GM21390 (cell line): Measurements from ENCODE around the gene RDM1.
"Not testable (repeated sequence)": the region's sequence is repeated elsewhere in the genome, so short reads cannot be mapped to it uniquely, and the experiment has no call there.

Experiments
- ATAC-seq: cut with Tn5 transposase; IDR thresholded peaks from one replicate; pipeline ENCODE4 v1.9.1; 2021; ENCODE audit not compliant: unreplicated experiment

Gene RDM1

GRCh38 chr17:35930211-35931065 is at the start of gene RDM1:
Gene RDM1, minus strand, starts transcription at chr17:35930773. Its CDS starts 46 bp downstream, at chr17:35930727.
- peak; percentile 72 for ATAC-seq

- ATAC-seq = no peak
These were observed 47.8 kb upstream of the RDM1 start for GRCh38 chr17:35978346-35978745.

- no peak for ATAC-seq
These were observed 46.9 kb upstream of the RDM1 start for GRCh38 chr17:35977509-35977908.

GRCh38 chr17:35973333-35974260 is 43.0 kb upstream of the RDM1 start:
- ATAC-seq = no peak

- ATAC-seq = no peak
These were observed 42.4 kb upstream of the RDM1 start for GRCh38 chr17:35972945-35973332.

GRCh38 chr17:35972535-35972934 is 42.0 kb upstream of the RDM1 start:
- no peak for ATAC-seq

- ATAC-seq = no peak
These were observed 41.5 kb upstream of the RDM1 start for GRCh38 chr17:35972066-35972465.

- no peak for ATAC-seq
These were observed 39.2 kb upstream of the RDM1 start for GRCh38 chr17:35969558-35970380.

- no peak for ATAC-seq
These were observed 38.0 kb upstream of the RDM1 start for GRCh38 chr17:35968520-35969054.

GRCh38 chr17:35965272-35965671 is 34.7 kb upstream of the RDM1 start:
- ATAC-seq = no peak

- ATAC-seq = no peak
These were observed 33.1 kb upstream of the RDM1 start for GRCh38 chr17:35963663-35964062.

- ATAC-seq = no peak
These were observed 23.1 kb upstream of the RDM1 start for GRCh38 chr17:35953720-35954119.

- no peak for ATAC-seq
These were observed 18.8 kb upstream of the RDM1 start for GRCh38 chr17:35949401-35949800.

GRCh38 chr17:35948092-35948491 is 17.5 kb upstream of the RDM1 start:
- ATAC-seq = no peak

GRCh38 chr17:35947156-35947585 is 16.6 kb upstream of the RDM1 start:
- ATAC-seq = no peak

GRCh38 chr17:35944151-35944550 is 13.6 kb upstream of the RDM1 start:
- no peak for ATAC-seq

- no peak for ATAC-seq
These were observed 13.0 kb upstream of the RDM1 start, which contains the start of gene LYZL6 for GRCh38 chr17:35943537-35943936. Gene LYZL6, minus strand, starts transcription at chr17:35943713. Its CDS starts 4,357 bp downstream, at chr17:35939356.

- ATAC-seq = no peak
These were observed 12.1 kb upstream of the RDM1 start for GRCh38 chr17:35942588-35943186.

- not testable (repeated sequence) for ATAC-seq
These were observed 7.9 kb upstream of the RDM1 start for GRCh38 chr17:35938492-35938891.

- no peak for ATAC-seq
These were observed 5.5 kb upstream of the RDM1 start for GRCh38 chr17:35936063-35936462.
